ENCODE results near the gene CC2D1B.

The CC2D1B gene

DNA sequence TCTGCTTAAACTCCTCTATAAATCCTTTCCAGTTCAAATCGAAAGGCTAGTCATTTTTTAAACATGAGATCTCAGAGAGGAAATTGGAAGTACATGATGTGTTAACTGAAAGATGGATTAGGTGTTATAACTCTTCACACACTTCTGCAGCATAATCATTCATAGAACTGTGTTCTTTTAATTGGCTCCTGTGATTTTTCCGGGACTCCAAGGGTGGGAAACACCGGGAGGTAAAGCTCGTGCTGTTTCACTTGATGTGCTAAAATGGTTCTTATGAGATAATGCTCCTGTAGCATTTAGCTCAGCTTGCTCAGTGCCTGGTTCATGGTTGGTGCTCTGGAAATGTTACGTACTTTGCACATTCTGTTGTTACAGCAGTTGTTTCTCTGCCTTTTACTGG lies 40.2 kb downstream of the CC2D1B start:
- TF ChIP-seq, protein P1, sequence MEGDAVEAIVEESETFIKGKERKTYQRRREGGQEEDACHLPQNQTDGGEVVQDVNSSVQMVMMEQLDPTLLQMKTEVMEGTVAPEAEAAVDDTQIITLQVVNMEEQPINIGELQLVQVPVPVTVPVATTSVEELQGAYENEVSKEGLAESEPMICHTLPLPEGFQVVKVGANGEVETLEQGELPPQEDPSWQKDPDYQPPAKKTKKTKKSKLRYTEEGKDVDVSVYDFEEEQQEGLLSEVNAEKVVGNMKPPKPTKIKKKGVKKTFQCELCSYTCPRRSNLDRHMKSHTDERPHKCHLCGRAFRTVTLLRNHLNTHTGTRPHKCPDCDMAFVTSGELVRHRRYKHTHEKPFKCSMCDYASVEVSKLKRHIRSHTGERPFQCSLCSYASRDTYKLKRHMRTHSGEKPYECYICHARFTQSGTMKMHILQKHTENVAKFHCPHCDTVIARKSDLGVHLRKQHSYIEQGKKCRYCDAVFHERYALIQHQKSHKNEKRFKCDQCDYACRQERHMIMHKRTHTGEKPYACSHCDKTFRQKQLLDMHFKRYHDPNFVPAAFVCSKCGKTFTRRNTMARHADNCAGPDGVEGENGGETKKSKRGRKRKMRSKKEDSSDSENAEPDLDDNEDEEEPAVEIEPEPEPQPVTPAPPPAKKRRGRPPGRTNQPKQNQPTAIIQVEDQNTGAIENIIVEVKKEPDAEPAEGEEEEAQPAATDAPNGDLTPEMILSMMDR (IDR thresholded peaks at IDR 0.05; ENCODE audit: insufficient read depth, low read length, poor library complexity, severe bottlenecking) = no peak
- DNase-seq (ENCODE audit: extremely low read depth, insufficient read length) = no peak

DNA sequence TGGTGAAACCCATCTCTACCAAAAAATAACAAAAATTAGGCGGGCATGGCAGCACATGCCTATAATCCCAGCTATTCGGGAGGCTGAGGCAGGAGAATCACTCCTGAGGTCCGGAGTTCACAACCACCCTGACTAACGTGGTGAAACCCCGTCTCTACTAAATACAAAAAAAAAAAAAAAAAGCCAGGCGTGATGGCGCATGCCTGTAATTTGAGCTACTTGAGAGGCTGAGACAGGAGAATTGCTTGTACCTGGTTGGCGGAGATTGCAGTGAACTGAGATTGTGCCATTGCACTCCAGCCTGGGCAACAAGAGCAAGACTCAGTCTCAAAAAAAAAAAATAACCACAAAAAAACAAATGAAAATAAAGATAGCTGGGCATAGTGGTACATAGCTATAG lies 42.3 kb downstream of the CC2D1B start:
- TF ChIP-seq, protein P1 (IDR thresholded peaks at IDR 0.05; ENCODE audit: insufficient read depth, low read length, poor library complexity, severe bottlenecking) = no peak
- no peaks in the 10 kb centered on the region for H3K27me3 ChIP-seq (replicated peaks; ENCODE audit: control insufficient read depth, insufficient read depth, low read length)
- H3K36me3 ChIP-seq (ENCODE audit: control insufficient read depth, insufficient read depth, low read length) = no peaks in the 10 kb centered on the region
- H3K4me3 ChIP-seq (replicated peaks; ENCODE audit: low read depth, low read length) = no peak overlapping the region
- DNase-seq (ENCODE audit: extremely low read depth, insufficient read length) = no peak

More for the DNA sequence above, 40.2 kb downstream of the CC2D1B start:
- Histone ChIP-seq H3K36me3 (ENCODE audit: control insufficient read depth, insufficient read depth, low read length) (no peaks in the 10 kb centered on the region), H3K27me3 (replicated peaks; ENCODE audit: control insufficient read depth, insufficient read depth, low read length) (no peaks in the 10 kb centered on the region), H3K4me3 (replicated peaks; ENCODE audit: low read depth, low read length) (no peak overlapping the region)

DNA sequence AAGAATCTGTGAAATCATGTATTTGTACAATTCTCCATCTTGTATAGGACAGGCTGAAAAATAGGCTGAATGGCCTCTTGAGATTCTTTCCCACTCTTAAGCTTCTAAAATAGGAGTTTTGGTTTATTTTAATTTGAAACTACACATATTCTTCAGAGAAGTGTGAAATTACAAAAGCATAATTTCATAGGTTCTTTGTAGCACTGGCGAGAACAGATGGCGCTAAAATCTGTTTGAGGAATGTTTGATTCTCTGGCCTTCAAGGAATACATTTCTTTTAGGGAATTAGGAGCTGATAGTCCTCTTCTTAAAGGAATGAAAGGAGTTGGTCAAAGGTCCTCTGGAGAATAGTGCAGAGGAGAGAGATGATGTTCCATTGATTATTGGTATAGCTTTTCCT lies 44.9 kb downstream of the CC2D1B start:
- Histone ChIP-seq H3K4me3 (replicated peaks; ENCODE audit: low read depth, low read length) (no peak overlapping the region), H3K27me3 (replicated peaks; ENCODE audit: control insufficient read depth, insufficient read depth, low read length) (no peaks in the 10 kb centered on the region), H3K36me3 (ENCODE audit: control insufficient read depth, insufficient read depth, low read length) (no peaks in the 10 kb centered on the region)
- DNase-seq (ENCODE audit: extremely low read depth, insufficient read length) = no peak
- TF ChIP-seq, protein P1 (IDR thresholded peaks at IDR 0.05; ENCODE audit: insufficient read depth, low read length, poor library complexity, severe bottlenecking) = no peak

DNA sequence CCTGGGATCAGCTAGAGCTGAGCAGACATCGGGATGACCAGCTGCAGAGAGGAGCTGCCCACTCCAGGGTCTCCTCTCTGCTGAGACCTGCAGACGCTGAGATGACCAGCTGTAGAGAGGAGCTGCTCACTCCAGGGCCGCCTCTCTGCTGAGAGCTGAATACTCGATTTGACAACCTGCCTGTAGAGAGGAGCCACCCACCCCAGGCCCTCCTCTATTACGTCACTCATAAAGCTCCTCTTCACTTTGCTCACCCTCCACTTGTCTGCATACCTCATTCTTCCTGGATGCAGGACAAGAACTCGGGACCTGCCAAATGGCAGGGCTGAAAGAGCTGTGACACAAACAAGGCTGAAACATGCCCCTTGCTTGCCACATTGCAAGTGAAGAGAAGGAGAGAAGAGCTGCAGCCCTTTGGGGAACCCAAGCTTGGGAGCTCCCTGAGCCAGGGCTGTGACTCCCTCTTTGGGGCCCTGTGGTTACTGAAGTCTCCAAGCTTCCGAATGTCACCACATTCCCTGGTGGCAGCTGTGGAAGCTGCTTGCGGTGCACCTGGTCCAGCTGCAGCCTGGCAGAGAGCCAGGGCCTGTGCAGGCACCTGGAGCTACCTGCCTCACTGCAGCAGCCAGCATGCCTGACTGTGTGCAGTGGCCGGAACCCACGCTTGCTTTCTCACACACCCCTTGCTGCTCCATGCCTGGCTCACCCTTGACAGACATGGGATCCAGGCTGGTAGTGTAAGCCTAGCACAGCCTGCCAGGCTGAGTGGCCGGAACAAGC lies 59.6 kb downstream of the CC2D1B start:
- DNase-seq (ENCODE audit: extremely low read depth, insufficient read length) = no peak
- Histone ChIP-seq H3K27me3 (replicated peaks; ENCODE audit: control insufficient read depth, insufficient read depth, low read length) (no peaks in the 10 kb centered on the region), H3K36me3 (ENCODE audit: control insufficient read depth, insufficient read depth, low read length) (peaks cover 3% of the 10 kb centered on the region), H3K4me3 (replicated peaks; ENCODE audit: low read depth, low read length) (no peak overlapping the region)
- TF ChIP-seq, protein P1 (IDR thresholded peaks at IDR 0.05; ENCODE audit: insufficient read depth, low read length, poor library complexity, severe bottlenecking) = no peak

DNA sequence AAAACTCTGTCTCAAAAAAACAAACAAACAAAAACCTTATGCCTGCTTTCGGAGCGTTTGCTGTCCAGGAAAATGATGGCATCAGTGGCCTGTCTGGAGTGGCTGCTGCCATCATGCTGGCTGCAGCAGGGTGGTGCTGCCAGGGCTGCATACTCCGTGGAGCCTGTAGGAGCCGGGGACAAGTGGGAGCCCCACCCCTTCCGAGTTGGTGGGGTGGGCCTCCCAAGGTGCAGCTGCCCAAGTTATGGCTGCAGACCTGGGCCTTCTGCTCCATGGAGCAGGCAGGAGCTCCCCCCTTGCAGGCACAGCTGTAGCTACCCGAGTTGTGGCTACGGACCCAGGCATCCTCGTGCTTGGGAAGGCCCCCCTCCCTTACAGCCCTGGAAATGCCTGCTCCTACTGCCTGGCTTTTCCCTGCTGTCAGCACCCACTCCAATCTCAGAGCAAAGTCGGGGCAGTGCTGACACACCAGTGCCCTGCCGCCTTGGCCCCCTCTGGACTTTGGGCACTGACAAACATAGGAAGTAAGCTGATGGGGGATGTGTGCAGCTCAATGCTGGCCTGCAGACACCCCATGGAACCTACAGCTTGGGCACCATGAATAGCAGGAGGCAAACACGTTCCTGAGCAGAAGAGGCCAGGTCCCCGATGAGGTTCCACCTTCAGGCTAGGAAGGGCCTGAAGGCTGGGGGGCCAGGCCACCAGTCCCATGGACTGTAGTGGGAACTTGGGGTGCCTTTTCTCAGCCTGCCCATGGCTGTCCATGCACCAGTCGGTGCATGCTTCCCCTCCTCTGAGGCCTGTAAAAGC lies 60.4 kb downstream of the CC2D1B start:
- no peak for DNase-seq (ENCODE audit: extremely low read depth, insufficient read length)
- H3K27me3 ChIP-seq (replicated peaks; ENCODE audit: control insufficient read depth, insufficient read depth, low read length) = no peaks in the 10 kb centered on the region
- TF ChIP-seq, protein P1 (IDR thresholded peaks at IDR 0.05; ENCODE audit: insufficient read depth, low read length, poor library complexity, severe bottlenecking) = no peak
- H3K36me3 ChIP-seq (ENCODE audit: control insufficient read depth, insufficient read depth, low read length) = peaks cover 3% of the 10 kb centered on the region
- no peak overlapping the region for H3K4me3 ChIP-seq (replicated peaks; ENCODE audit: low read depth, low read length)

Data from GM06990 (cell line).